GM18499 (cell line): ENCODE results near the gene DNAJB2.

ENCODE experiments used
- ATAC-seq: cut with Tn5 transposase; IDR thresholded peaks from one replicate; pipeline ENCODE4 v1.9.1; 2021; ENCODE audit warnings: moderate number of reproducible peaks; ENCODE audit not compliant: insufficient read depth, unreplicated experiment

The DNAJB2 gene

DNA sequence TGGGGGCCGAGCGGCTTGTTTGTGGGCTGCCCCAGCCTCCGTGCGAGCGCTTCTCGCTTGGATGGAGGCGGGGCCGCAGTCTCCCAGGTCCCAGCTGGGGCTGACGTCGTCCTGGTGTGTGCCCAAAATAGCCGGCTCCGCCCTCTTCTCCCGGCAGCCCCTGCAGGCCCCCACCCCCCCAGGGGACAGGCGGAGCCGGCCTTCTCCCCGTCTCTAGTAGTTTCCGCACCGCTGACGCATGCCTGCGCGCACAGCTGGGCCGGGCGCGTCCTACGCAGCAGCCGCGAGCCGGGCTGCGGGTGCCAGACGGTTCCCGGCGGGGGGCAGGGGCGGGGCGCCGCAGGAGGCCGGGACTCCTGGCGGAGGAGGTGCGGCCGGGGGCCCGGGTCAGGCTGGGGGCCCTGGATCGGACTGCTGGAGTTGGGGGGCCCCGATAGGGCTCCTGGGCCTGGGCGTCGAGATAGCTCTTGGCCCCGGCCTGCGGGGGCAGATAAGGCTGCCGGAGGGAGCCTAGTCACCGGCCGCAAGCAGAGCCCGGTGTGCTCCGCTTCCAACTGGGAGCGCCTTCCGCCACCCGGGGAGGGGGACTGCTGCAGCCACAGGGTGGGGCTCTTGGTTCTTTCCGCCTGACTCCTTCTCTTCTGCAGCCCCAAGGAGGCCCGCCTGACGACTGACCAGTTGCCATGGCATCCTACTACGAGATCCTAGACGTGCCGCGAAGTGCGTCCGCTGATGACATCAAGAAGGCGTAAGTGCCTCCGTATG, at the start of gene DNAJB2:
DNAJB2 (plus strand) TSS at position 216 of the 765 bp plus-strand sequence; CDS start at position 684, 468 bp downstream.
- ATAC-seq = peak; percentile 74

- no peak for ATAC-seq
Observed at GRCh38 chr2:219230059-219230540, 49.1 kb upstream of the DNAJB2 start.

DNA sequence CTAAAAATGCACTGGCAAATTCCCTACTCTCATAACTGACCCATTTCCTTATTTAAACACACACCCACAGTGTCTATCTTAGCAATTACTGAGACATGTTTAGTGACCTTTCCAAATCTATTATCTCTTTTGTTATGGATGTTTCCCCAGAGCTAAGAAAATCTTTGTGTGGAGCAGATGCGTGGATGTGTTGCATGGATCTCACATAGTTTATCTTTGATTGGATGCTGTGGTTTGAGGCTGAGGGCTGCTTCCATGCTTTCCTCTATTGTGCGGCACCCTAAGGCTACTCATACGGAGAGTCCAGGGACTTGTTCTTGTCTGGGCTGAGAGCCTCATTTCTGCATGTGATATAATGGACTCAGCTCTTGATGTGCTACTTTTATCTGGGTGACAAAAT, 44.8 kb upstream of the DNAJB2 start:
- no peak for ATAC-seq

DNA sequence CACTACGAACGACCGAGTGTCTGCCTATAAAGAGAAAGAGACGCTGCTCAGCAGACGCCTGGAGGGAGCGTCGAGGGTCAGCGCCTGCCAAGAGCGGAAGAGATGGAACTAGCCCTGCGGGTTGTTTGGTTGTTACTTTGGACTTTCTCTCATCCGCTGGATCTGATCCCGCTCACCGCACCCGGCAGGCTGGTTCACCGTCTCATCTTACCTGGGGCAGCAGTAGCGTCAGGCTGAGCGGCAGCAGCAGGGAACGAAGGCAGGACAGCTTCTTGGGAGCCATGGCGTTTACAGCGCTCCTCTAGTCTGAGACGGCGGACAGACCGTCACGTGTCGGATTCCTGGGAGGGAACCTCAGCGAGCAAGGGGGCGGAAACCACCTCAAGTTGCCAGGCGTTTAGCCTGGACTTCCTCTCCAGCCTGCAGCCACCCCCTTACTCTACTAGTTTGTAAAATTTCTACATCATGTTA, 35.8 kb upstream of the DNAJB2 start:
- ATAC-seq = no peak

- ATAC-seq = no peak
Observed at GRCh38 chr2:219244789-219245147, 34.4 kb upstream of the DNAJB2 start.

DNA sequence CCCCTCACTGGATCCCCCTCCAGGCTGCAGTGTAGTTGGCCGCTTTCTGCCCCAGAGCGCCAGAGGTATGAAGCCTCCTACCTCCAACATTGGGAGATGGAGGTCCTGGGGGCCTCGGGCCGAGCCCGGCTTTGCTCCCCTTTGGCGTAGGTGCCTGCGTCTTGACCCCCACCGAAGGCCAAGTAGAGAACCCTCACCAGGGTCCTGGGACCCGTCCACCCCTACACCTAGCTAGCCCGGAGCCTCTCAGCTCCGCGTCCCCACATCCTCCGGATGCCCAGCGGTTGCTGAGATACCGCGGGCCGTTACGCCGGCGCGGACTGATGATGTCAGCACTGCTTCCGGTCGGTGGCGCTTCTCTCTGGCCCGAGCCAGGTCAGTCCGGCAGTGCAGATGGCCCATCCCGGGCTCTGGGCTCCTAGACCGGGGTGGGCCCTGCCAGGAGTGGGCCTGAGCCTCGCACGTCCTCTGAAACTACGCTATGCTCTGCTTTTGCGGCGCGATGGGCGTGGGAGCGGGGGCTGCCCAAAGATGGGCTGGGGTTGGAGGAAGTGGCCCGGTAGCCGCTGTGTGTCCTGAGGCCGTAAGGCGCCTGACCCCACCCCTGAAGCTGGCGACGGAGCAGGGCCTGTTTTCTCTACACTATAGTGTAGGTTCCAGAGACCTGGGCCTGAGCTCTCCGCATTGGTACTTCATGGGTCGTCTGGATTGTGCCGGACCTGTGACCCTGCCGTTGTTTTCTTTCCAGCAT, 33.8 kb upstream of the DNAJB2 start, which contains the start of the genes GLB1L and STK16:
GLB1L (minus strand) TSS at position 297 of the 751 bp plus-strand sequence. CDS start 1,871 bp downstream, outside the sequence.
STK16 (plus strand) TSS at position 332 of the 751 bp plus-strand sequence. CDS start 521 bp downstream, outside the sequence.
- ATAC-seq = peak; percentile 51

DNA sequence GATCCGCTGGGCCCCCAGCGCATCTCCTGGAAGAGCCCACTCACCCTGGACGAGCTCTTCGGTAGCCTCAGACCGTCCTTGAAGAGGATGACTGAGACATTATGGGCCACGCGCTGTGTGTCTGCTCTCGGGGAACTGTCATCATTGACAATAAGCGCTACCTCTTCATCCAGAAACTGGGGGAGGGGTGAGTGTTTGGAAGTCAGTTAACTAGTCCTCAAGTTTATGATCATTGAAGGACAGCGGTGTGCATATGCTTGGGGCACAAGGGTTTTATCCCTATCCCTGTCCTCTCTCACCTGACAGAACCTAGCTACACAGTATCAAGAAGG, 33.3 kb upstream of the DNAJB2 start:
- no peak for ATAC-seq

DNA sequence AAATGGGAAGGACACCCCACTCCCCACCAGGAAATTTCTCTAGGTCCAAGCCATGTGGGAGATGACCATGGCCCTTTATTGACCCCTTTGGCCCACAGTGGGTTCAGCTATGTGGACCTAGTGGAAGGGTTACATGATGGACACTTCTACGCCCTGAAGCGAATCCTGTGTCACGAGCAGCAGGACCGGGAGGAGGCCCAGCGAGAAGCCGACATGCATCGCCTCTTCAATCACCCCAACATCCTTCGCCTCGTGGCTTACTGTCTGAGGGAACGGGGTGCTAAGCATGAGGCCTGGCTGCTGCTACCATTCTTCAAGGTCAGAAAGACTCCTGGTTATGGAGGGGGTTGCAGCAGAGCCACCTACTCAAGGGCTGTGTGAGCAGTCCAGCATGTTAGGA, 32.6 kb upstream of the DNAJB2 start:
- no peak for ATAC-seq

GRCh38 chr2:219247678-219248642, 31.2 kb upstream of the DNAJB2 start:
- ATAC-seq = no peak

GRCh38 chr2:219248845-219249202, 30.3 kb upstream of the DNAJB2 start:
- no peak for ATAC-seq

- ATAC-seq = peak; percentile 29
Observed at GRCh38 chr2:219249203-219249980, 29.8 kb upstream of the DNAJB2 start.

DNA sequence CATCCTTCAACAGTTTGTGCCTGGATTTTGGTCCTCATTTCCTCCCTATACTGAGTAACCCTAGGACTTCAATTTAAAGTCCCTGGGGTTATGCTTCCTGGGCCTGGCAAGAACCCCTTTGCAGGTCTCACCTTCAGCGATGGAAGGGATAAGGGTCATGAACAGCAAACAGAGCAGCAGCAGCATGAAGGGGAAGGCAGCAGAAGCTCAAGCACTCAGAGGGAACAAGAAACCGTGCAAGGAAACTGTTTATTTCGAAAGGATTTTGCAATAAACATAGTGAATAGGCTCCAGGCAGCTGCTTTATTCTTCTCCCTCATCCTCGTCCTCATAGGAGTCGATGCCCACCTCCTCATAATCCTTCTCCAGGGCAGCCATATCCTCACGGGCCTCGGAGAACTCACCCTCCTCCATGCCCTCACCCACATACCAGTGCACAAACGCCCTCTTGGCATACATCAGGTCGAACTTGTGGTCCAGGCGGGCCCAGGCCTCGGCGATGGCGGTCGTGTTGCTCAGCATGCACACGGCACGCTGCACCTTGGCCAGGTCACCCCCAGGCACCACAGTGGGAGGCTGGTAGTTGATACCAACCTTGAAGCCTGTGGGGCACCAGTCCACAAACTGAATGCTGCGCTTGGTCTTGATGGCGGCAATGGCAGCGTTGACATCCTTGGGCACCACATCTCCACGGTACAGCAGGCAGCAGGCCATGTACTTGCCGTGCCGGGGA, 29.0 kb upstream of the DNAJB2 start:
- ATAC-seq = no peak

DNA sequence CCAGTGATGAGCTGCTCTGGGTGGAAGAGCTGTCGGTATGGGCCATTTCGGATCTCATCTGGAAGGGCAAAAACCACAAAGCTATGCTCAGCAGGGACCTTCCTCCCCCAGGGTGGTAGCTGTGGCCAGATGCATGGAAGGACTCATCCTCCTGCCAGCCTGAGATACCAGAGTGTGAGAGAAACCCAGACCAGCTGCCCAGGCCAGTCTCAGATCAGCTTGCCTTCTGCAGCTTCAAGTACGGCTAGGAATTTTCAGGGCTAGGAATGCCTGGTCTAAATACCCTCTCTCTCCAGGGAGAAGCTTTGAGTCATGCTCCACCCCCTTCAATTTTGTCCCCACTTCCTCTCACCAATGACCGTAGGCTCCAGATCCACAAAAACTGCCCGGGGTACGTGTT, 27.5 kb upstream of the DNAJB2 start:
- ATAC-seq = no peak

- no peak for ATAC-seq
Observed at GRCh38 chr2:219252084-219252483, 27.1 kb upstream of the DNAJB2 start.

- ATAC-seq = no peak
Observed at GRCh38 chr2:219252570-219252899, 26.6 kb upstream of the DNAJB2 start.

- ATAC-seq = no peak
Observed at GRCh38 chr2:219252900-219253752, 26.0 kb upstream of the DNAJB2 start, which contains the start of gene TUBA4B. TSS of gene TUBA4B (plus strand) at chr2:219253243. CDS start at chr2:219253408, 165 bp downstream.

DNA sequence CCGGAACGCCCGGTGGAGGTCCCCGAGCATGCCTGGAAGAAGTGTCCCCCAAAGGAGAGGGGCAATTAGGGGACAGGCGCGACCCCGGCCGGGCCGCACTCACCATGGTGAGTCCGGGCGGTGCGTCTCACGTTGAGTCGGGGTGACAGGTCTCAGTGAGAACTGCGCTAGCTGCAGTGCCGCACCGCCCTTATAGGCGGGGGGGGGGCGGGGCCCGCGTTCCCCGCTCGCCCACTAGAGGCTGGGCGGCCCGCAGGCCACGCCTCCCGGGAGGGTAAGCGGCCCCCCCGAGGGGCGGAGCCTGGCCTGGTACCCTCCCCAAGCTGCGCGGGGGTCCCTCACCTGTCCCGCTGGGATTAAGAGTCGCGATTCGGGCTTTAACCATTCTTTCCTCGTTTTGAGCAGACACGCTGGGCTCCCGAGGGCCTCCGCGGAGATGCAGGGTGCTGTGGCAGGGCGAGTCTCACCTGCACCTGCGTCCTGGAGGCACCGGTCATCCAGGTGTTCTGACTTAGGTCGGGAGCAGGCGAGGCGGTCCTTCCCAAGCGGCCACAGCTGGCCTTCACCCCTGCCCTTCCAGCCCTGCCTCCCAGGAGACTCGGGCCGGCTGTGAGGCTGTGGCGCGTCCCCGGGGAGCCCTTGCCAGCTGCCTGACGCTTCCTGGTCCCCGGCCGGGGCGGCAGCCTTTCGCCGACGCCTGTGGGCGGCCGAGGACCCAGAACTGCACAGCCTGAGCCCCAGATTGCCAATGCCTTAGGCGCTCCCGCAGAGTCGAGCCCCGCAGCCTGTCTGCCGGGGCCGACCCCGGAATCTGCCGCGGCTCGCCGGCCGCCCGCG, 25.2 kb upstream of the DNAJB2 start, which contains the start of gene TUBA4A:
TUBA4A (minus strand) TSS at position 166 of the 837 bp plus-strand sequence; CDS start at position 106, 60 bp downstream.
- no peak for ATAC-seq
